ENCODE results near the gene CATSPER1. TPM values are rescaled to one million over a fixed set of nuclear protein-coding genes. Genes with fewer than 3 reads are reported as not detected.

The CATSPER1 gene
- total RNA-seq (2021; ENCODE audit: unreplicated experiment) (2.4 TPM), Bru-seq, nascent RNA (percentile 27 among the genes with signal in this experiment), BruChase-seq, experiment 1, labeled RNA remaining after a 6-hour chase (percentile 22 among the genes with signal in this experiment), BruChase-seq, experiment 2, labeled RNA remaining after a 2-hour chase (percentile 26 among the genes with signal in this experiment)
- polyA plus RNA-seq (2012), result 3.8 and 4.5 TPM in 2 replicates
- long read RNA-seq, partial matches to known transcripts, result 0 of 2 reads
- long read RNA-seq, other reads (novel, unspliced or antisense), result 2 of 2 reads

GRCh38 chr11:66026017-66026529 lies at the start of gene CATSPER1:
CATSPER1 (minus strand) TSS chr11:66026479; CDS start chr11:66026379, 100 bp downstream.
- Histone ChIP-seq H3K4me3 (replicated peaks in 1 of 2; ENCODE audit: low read depth in 1 of 2, low read length in 2 of 2) (no peak within 1 kb of the TSS), H3K9me2 (ENCODE audit: insufficient read depth) (no peaks in the 10 kb centered on the region), H4K20me1 (ENCODE audit: insufficient read depth) (no peaks in the 10 kb centered on the region), H3K4me1 (ENCODE audit: control insufficient read depth in 1 of 2, insufficient read depth in 2 of 2, low read length in 2 of 2) (peaks cover 11 to 19% of the 10 kb centered on the region in 2 experiments), H3K36me3 (ENCODE audit: control insufficient read depth in 1 of 2, insufficient read depth in 2 of 2, low read length in 2 of 2) (no peaks in the 10 kb centered on the region), H3K9ac (ENCODE audit: low read length) (no peak within 1 kb of the TSS), H2AFZ (ENCODE audit: low read depth, low read length, poor library complexity, severe bottlenecking) (no peak within 1 kb of the TSS), H3K27ac (ENCODE audit: low read depth, low read length) (no peak within 1 kb of the TSS), H3K9me3 (ENCODE audit: control insufficient read depth in 1 of 2, insufficient read depth in 1 of 2, low read depth in 1 of 2, low read length in 2 of 2) (no peaks in the 10 kb centered on the region), H3K27me3 (ENCODE audit: insufficient read depth, low read length) (no peaks in the 10 kb centered on the region), H3K4me2 (ENCODE audit: low read length) (no peak within 1 kb of the TSS), H3K79me2 (ENCODE audit: insufficient read depth, low read length) (no peaks in the 10 kb centered on the region)
- ATAC-seq (no peak), DNase-seq (ENCODE audit: low read depth, low spot score) (no peak)
- ChIA-PET CTCF (interaction anchor here (1.4 kb wide), 1 partner anchor 19 kb away, joined by 6 read pairs; no protein-coding TSS in a partner anchor), RAD21 (ENCODE audit: low non-redundant PET in 1 of 2, low total read pairs in 2 of 2, uncharacterized antibody in 2 of 2, unreplicated experiment in 2 of 2) (no interaction called here), POLR2A (no interaction called here)
- TF ChIP-seq RAD21 (IDR thresholded peaks at IDR 0.05; ENCODE audit: low read depth) (no peak), CBX3 (IDR thresholded peaks at IDR 0.05; ENCODE audit: low read depth) (no peak), SIN3A (IDR thresholded peaks at IDR 0.05; ENCODE audit: low read depth) (no peak), POLR2A (IDR thresholded peaks at IDR 0.05; ENCODE audit: borderline replicate concordance, extremely low read depth, insufficient read depth, insufficient read length) (no peak), SRF (IDR thresholded peaks at IDR 0.05; ENCODE audit: low read depth) (no peak), CEBPB (IDR thresholded peaks at IDR 0.05; ENCODE audit: low read depth) (no peak)
- no TSS peak for BruUV-seq (replicated peaks)
- intact Hi-C loops (cut with micrococcal nuclease), result no loop called here

GRCh38 chr11:66075273-66075672 lies 49.0 kb upstream of the CATSPER1 start:
- no peaks in the 10 kb centered on the region for H3K9me2 ChIP-seq (ENCODE audit: insufficient read depth)
- intact Hi-C loops (cut with micrococcal nuclease), result no loop called here
- ATAC-seq, result no peak
- TF ChIP-seq, protein P1, sequence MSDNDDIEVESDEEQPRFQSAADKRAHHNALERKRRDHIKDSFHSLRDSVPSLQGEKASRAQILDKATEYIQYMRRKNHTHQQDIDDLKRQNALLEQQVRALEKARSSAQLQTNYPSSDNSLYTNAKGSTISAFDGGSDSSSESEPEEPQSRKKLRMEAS (IDR thresholded peaks at IDR 0.05), result no peak
- TF ChIP-seq, protein P2, sequence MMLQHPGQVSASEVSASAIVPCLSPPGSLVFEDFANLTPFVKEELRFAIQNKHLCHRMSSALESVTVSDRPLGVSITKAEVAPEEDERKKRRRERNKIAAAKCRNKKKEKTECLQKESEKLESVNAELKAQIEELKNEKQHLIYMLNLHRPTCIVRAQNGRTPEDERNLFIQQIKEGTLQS (IDR thresholded peaks at IDR 0.05), result no peak
- TF ChIP-seq ZFX (IDR thresholded peaks at IDR 0.05), result no peak
- TF ChIP-seq JUND (IDR thresholded peaks at IDR 0.05), result no peak
- TF ChIP-seq CEBPB (IDR thresholded peaks at IDR 0.05; ENCODE audit: low read depth), result no peak
- TF ChIP-seq POLR2A (IDR thresholded peaks at IDR 0.05; ENCODE audit: borderline replicate concordance, extremely low read depth, insufficient read depth, insufficient read length), result no peak
- TF ChIP-seq ZNF274 (IDR thresholded peaks at IDR 0.05; ENCODE audit: low read depth, low read length), result no peak
- TF ChIP-seq ELF1 (IDR thresholded peaks at IDR 0.05; ENCODE audit: borderline replicate concordance, low read depth), result no peak
- no peak for TF ChIP-seq POLR2AphosphoS5 (IDR thresholded peaks at IDR 0.05; ENCODE audit: low read depth, low read length)
- no peak for TF ChIP-seq SP1 (IDR thresholded peaks at IDR 0.05; ENCODE audit: low read depth)
- no peak for TF ChIP-seq EGR1 (IDR thresholded peaks at IDR 0.05; ENCODE audit: low read depth)
- no peak for TF ChIP-seq EZH2phosphoT487 (IDR thresholded peaks at IDR 0.05; ENCODE audit: borderline replicate concordance)
- no peak for TF ChIP-seq CBX3 (IDR thresholded peaks at IDR 0.05; ENCODE audit: low read depth)
- no peak overlapping the region for H3K4me3 ChIP-seq (replicated peaks in 1 of 2; ENCODE audit: low read depth in 1 of 2, low read length in 2 of 2)
- H2AFZ ChIP-seq (ENCODE audit: low read depth, low read length, poor library complexity, severe bottlenecking), result no peak overlapping the region
- ChIA-PET RAD21 (ENCODE audit: low non-redundant PET in 1 of 2, low total read pairs in 2 of 2, uncharacterized antibody in 2 of 2, unreplicated experiment in 2 of 2) (no interaction called here), POLR2A (no interaction called here), CTCF (no interaction called here)
- H3K27me3 ChIP-seq (ENCODE audit: insufficient read depth, low read length), result no peaks in the 10 kb centered on the region
- DNase-seq (ENCODE audit: low read depth, low spot score), result no peak
- no peaks in the 10 kb centered on the region for H3K9me3 ChIP-seq (ENCODE audit: control insufficient read depth in 1 of 2, insufficient read depth in 1 of 2, low read depth in 1 of 2, low read length in 2 of 2)
- H3K4me1 ChIP-seq (ENCODE audit: control insufficient read depth in 1 of 2, insufficient read depth in 2 of 2, low read length in 2 of 2), result peaks cover 14 to 49% of the 10 kb centered on the region in 2 experiments
- peaks cover 36% of the 10 kb centered on the region for H3K79me2 ChIP-seq (ENCODE audit: insufficient read depth, low read length)
- no peaks in the 10 kb centered on the region; a peak in 1 of 4 replicates for H3K36me3 ChIP-seq (ENCODE audit: control insufficient read depth in 1 of 2, insufficient read depth in 2 of 2, low read length in 2 of 2)
- no peak overlapping the region for H3K27ac ChIP-seq (ENCODE audit: low read depth, low read length)
- no peak overlapping the region for H3K9ac ChIP-seq (ENCODE audit: low read length)
- no peak overlapping the region for H3K4me2 ChIP-seq (ENCODE audit: low read length)
- BruUV-seq (replicated peaks), result no TSS peak
- H4K20me1 ChIP-seq (ENCODE audit: insufficient read depth), result no peaks in the 10 kb centered on the region

Data from HCT116 (cell line).